ENCODE measurements around the gene PEX14. TPM values are rescaled to one million over a fixed set of nuclear protein-coding genes. Genes with fewer than 3 reads are reported as not detected.

PEX14 gene
- total and polyA plus RNA-seq, 9 of the 15 experiments (the other 6 are each of a cell fraction or from before 2014, with no cell fraction given), result 2.6 to 45.7 (median 22.7) TPM

DNA sequence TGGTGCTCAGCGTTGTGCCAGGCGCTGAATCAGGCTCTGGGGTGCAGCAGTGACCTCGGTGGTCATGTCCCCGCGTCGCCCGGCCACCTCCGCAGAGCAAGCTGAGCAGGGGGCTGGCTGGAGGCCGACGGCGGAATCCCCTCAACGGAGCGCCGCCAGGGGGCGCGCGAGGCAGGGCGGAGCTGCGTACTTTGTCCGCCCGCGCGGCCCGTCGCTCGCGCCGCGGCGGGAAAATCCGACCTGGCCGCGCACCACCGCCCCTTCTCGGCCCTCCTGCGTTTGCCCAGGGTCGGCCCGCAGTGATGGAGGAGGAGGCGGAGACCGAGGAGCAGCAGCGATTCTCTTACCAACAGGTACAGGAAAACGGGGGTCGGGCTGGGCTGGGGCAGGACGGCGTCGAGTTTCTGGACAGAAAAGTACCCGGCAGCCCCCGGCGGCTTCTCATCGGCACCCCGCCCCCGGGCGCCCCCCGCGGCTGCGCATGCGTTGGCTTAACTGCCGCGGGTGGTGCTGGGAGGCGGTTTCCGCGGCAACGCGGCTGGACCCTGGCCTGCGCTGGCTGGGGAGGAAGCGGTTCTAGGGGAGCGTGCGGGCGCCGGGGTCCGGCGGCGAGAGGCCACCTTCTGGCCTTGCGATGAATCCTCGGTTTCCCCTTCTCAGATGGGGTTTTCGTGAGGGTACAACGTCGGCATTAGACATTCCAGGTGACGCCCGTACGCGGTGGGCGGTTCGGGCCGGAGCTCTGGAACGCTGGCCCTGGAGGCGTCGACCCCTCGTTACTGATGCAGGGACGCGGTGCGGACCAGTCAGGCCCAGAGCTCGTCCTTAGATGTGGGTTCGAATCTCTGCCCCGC, 44.3 kb upstream of the PEX14 start, which contains the start of gene CENPS (continued):
- no peak for TF ChIP-seq ZNF561 (CRISPR knock-in tag; conservative IDR thresholded peaks at IDR 0.05)
- TF ChIP-seq RBBP5 (IDR thresholded peaks at IDR 0.05; ENCODE audit: borderline replicate concordance, insufficient read depth, low read length, poor library complexity, severe bottlenecking), result peak; percentile 94
- TF ChIP-seq, protein P1, sequence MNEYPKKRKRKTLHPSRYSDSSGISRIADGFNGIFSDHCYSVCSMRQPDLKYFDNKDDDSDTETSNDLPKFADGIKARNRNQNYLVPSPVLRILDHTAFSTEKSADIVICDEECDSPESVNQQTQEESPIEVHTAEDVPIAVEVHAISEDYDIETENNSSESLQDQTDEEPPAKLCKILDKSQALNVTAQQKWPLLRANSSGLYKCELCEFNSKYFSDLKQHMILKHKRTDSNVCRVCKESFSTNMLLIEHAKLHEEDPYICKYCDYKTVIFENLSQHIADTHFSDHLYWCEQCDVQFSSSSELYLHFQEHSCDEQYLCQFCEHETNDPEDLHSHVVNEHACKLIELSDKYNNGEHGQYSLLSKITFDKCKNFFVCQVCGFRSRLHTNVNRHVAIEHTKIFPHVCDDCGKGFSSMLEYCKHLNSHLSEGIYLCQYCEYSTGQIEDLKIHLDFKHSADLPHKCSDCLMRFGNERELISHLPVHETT (CRISPR knock-in tag; conservative IDR thresholded peaks at IDR 0.05 in 1 of 2, IDR thresholded peaks at IDR 0.05 in 1 of 2), result peak in 1 of 2 experiments; percentile 90; a peak in 2 of 4 replicates
- TF ChIP-seq, protein P2, sequence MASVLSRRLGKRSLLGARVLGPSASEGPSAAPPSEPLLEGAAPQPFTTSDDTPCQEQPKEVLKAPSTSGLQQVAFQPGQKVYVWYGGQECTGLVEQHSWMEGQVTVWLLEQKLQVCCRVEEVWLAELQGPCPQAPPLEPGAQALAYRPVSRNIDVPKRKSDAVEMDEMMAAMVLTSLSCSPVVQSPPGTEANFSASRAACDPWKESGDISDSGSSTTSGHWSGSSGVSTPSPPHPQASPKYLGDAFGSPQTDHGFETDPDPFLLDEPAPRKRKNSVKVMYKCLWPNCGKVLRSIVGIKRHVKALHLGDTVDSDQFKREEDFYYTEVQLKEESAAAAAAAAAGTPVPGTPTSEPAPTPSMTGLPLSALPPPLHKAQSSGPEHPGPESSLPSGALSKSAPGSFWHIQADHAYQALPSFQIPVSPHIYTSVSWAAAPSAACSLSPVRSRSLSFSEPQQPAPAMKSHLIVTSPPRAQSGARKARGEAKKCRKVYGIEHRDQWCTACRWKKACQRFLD (CRISPR knock-in tag; IDR thresholded peaks at IDR 0.05), result peak; percentile 98
- TF ChIP-seq MAZ (CRISPR knock-in tag; conservative IDR thresholded peaks at IDR 0.05 in 1 of 2, IDR thresholded peaks at IDR 0.05 in 1 of 2), result peak; percentile 94 to 99
- TF ChIP-seq ELF4 (CRISPR knock-in tag; IDR thresholded peaks at IDR 0.05), result no peak
- TF ChIP-seq, protein P3, sequence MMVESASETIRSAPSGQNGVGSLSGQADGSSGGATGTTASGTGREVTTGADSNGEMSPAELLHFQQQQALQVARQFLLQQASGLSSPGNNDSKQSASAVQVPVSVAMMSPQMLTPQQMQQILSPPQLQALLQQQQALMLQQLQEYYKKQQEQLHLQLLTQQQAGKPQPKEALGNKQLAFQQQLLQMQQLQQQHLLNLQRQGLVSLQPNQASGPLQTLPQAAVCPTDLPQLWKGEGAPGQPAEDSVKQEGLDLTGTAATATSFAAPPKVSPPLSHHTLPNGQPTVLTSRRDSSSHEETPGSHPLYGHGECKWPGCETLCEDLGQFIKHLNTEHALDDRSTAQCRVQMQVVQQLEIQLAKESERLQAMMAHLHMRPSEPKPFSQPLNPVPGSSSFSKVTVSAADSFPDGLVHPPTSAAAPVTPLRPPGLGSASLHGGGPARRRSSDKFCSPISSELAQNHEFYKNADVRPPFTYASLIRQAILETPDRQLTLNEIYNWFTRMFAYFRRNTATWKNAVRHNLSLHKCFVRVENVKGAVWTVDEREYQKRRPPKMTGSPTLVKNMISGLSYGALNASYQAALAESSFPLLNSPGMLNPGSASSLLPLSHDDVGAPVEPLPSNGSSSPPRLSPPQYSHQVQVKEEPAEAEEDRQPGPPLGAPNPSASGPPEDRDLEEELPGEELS (CRISPR knock-in tag; IDR thresholded peaks at IDR 0.05; ENCODE audit: borderline replicate concordance), result peak; percentile 88; the same call in 1 of the 2 replicates
- no peak for TF ChIP-seq HDAC6 (IDR thresholded peaks at IDR 0.05; ENCODE audit: low read depth, low read length)
- TF ChIP-seq ZNF445 (CRISPR knock-in tag; IDR thresholded peaks at IDR 0.05; ENCODE audit: low read depth), result no peak
- TF ChIP-seq ZNF695 (CRISPR knock-in tag; IDR thresholded peaks at IDR 0.05), result no peak
- TF ChIP-seq, protein P4, sequence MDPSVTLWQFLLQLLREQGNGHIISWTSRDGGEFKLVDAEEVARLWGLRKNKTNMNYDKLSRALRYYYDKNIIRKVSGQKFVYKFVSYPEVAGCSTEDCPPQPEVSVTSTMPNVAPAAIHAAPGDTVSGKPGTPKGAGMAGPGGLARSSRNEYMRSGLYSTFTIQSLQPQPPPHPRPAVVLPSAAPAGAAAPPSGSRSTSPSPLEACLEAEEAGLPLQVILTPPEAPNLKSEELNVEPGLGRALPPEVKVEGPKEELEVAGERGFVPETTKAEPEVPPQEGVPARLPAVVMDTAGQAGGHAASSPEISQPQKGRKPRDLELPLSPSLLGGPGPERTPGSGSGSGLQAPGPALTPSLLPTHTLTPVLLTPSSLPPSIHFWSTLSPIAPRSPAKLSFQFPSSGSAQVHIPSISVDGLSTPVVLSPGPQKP (CRISPR knock-in tag; IDR thresholded peaks at IDR 0.05), result no peak
- TF ChIP-seq, protein P5, sequence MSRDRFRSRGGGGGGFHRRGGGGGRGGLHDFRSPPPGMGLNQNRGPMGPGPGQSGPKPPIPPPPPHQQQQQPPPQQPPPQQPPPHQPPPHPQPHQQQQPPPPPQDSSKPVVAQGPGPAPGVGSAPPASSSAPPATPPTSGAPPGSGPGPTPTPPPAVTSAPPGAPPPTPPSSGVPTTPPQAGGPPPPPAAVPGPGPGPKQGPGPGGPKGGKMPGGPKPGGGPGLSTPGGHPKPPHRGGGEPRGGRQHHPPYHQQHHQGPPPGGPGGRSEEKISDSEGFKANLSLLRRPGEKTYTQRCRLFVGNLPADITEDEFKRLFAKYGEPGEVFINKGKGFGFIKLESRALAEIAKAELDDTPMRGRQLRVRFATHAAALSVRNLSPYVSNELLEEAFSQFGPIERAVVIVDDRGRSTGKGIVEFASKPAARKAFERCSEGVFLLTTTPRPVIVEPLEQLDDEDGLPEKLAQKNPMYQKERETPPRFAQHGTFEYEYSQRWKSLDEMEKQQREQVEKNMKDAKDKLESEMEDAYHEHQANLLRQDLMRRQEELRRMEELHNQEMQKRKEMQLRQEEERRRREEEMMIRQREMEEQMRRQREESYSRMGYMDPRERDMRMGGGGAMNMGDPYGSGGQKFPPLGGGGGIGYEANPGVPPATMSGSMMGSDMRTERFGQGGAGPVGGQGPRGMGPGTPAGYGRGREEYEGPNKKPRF (IDR thresholded peaks at IDR 0.05; ENCODE audit: low read depth, low read length), result no peak
- no peak for TF ChIP-seq RBM34 (IDR thresholded peaks at IDR 0.05; ENCODE audit: borderline replicate concordance, insufficient read depth, low read length)
- peak; percentile 70 for TF ChIP-seq SUPT5H (IDR thresholded peaks at IDR 0.05)
- no peak for TF ChIP-seq ZNF830 (CRISPR knock-in tag; IDR thresholded peaks at IDR 0.05)
- TF ChIP-seq TBL1XR1 (IDR thresholded peaks at IDR 0.05; ENCODE audit: low read length in 2 of 2), result peak; percentile 47 to 76; a peak in 3 of 4 replicates
